Esophagus squamous epithelium (tissue), 4 donors: ENCODE data around the gene FIP1L1.

Experiments used
- POLR2A ChIP-seq, 4 donors: fragments of 450-650 bp; IDR thresholded peaks; one replicate each; pipeline ENCODE4 v1.6.1; 2017; ENCODE audit warnings: antibody characterized with exemption in 4 of 4, mild to moderate bottlenecking in 4 of 4, moderate library complexity in 3 of 4
- TF ChIP-seq, protein P1 (sequence below), 6 experiments: fragments of 450-650 bp in 4 of 6; fragments of 200-600 bp in 2 of 6; sonication (generic) in 2 of 6; IDR thresholded peaks; one replicate each; pipeline ENCODE4 v1.5.1; 2016 to 2019; ENCODE audit warnings: antibody characterized with exemption in 6 of 6, mild to moderate bottlenecking in 4 of 6, moderate library complexity in 4 of 6

DNA sequence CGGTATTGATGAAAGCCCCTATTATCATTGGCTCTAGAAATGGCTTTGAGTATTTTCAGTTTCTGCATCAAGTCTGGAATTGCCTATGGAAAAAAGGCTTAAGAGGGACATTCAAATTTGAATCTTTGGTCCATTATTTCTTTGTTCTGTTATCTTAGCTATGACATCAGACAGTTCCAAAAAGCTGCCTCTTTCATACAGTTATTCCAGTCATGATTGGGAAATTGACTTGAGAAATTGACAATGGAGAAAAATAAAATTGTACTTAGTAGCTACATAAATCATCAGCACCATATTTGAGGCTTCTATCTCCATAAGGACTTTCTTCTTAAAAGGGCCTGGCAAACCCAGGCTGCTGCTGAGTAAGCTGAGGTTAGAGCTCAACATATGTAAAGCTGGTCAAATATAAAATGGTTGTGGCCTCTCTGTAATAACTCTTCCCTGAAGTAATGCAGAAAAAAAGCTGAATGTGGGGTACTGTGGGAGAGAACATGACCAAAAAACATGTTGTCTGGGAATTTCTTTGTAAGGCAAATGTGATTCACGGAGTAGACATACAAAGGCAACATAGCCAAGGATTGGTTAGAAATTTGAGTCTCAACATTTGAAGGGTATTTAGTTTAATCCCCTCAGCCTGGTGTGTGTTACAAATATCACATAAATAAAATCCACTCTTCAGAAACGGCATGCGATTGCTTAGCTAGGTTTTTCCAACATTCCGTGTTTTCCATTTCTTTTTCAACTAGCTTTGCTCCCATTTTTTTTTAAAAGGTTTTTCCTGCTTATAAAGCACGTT is 112.9 kb downstream of the FIP1L1 start:
- TF ChIP-seq, protein P1, sequence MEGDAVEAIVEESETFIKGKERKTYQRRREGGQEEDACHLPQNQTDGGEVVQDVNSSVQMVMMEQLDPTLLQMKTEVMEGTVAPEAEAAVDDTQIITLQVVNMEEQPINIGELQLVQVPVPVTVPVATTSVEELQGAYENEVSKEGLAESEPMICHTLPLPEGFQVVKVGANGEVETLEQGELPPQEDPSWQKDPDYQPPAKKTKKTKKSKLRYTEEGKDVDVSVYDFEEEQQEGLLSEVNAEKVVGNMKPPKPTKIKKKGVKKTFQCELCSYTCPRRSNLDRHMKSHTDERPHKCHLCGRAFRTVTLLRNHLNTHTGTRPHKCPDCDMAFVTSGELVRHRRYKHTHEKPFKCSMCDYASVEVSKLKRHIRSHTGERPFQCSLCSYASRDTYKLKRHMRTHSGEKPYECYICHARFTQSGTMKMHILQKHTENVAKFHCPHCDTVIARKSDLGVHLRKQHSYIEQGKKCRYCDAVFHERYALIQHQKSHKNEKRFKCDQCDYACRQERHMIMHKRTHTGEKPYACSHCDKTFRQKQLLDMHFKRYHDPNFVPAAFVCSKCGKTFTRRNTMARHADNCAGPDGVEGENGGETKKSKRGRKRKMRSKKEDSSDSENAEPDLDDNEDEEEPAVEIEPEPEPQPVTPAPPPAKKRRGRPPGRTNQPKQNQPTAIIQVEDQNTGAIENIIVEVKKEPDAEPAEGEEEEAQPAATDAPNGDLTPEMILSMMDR (IDR thresholded peaks at IDR 0.05) = no peak
- TF ChIP-seq POLR2A (IDR thresholded peaks at IDR 0.05) = no peak
